ENCODE measurements around the gene PANX2. TPM values are rescaled to one million over a fixed set of nuclear protein-coding genes. Genes with fewer than 3 reads are reported as not detected.

PANX2 gene
- total and polyA plus RNA-seq, 2 experiments from 2014 or later = 2.8 to 5.1 TPM

DNA sequence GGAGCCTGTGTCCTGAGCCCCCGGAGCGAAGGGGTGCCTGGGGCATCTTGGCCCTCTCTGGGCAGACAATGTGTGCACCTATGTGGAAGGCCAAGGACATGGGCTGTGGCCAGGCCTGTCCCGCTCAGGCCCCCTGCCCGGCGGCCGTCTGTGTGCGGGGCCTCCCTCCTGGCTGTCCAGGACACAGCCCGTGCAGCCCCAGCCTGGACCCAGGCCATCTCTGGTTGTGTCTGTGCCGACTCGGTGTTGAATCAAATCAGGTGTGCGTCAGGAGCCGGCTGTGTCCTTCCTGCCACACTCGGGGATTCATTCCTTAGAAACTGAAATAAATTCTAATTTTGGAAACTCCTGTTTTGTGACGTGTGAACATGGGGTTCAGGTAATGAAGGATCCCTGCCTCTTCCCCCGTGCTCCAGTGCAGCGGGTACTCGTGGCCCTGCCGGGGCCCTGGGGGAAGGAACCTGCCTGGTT lies 28.8 kb downstream of the PANX2 start:
- Histone ChIP-seq H3K4me3 (peak overlapping the region; percentile 72), H2AFZ (no peak overlapping the region), H3K4me1 (ENCODE audit: insufficient read depth) (peaks cover 8% of the 10 kb centered on the region; the same call in 1 of the 2 replicates), H3F3A (replicated peaks; ENCODE audit: low read depth) (peaks cover 14% of the 10 kb centered on the region), H3K79me2 (replicated peaks; ENCODE audit: insufficient read depth) (peaks cover 21% of the 10 kb centered on the region), H3K27ac (ENCODE audit: low read depth) (no peak overlapping the region; the same call in 1 of the 2 replicates), H3K27me3 (ENCODE audit: insufficient read depth) (peaks cover 9% of the 10 kb centered on the region; the same call in 1 of the 2 replicates), H3K36me3 (ENCODE audit: insufficient read depth) (no peaks in the 10 kb centered on the region; the same call in 1 of the 2 replicates), H4K20me1 (replicated peaks; ENCODE audit: insufficient read depth) (peaks cover 17% of the 10 kb centered on the region), H3K9me2 (ENCODE audit: insufficient read depth) (no peaks in the 10 kb centered on the region), H3K4me2 (peak overlapping the region; percentile 87)
- H3K4me3 Mint-ChIP-seq = peak overlapping the region; percentile 69
- TF ChIP-seq ZNF331 (CRISPR knock-in tag; IDR thresholded peaks at IDR 0.05; ENCODE audit: low read depth) (no peak), CTCF (conservative IDR thresholded peaks at IDR 0.05; ENCODE audit: low read depth in 2 of 2) (no peak), ZNF114 (CRISPR knock-in tag; IDR thresholded peaks at IDR 0.05) (no peak), POLR2AphosphoS5 (IDR thresholded peaks at IDR 0.05; ENCODE audit: low read depth) (no peak), ETS1 (IDR thresholded peaks at IDR 0.05) (no peak), NANOG (IDR thresholded peaks at IDR 0.05; ENCODE audit: borderline replicate concordance) (no peak), STAT1 (IDR thresholded peaks at IDR 0.05; ENCODE audit: unreplicated experiment) (no peak), ZNF462 (CRISPR knock-in tag; IDR thresholded peaks at IDR 0.05) (no peak), EZH2phosphoT487 (IDR thresholded peaks at IDR 0.05; ENCODE audit: unreplicated experiment) (no peak), JUNB (IDR thresholded peaks at IDR 0.05; ENCODE audit: unreplicated experiment) (no peak), CREB1 (CRISPR knock-in tag; IDR thresholded peaks at IDR 0.05; ENCODE audit: low read depth) (no peak), EZH2 (IDR thresholded peaks at IDR 0.05; ENCODE audit: low read depth, unreplicated experiment) (no peak)
- TF ChIP-seq, protein P1, sequence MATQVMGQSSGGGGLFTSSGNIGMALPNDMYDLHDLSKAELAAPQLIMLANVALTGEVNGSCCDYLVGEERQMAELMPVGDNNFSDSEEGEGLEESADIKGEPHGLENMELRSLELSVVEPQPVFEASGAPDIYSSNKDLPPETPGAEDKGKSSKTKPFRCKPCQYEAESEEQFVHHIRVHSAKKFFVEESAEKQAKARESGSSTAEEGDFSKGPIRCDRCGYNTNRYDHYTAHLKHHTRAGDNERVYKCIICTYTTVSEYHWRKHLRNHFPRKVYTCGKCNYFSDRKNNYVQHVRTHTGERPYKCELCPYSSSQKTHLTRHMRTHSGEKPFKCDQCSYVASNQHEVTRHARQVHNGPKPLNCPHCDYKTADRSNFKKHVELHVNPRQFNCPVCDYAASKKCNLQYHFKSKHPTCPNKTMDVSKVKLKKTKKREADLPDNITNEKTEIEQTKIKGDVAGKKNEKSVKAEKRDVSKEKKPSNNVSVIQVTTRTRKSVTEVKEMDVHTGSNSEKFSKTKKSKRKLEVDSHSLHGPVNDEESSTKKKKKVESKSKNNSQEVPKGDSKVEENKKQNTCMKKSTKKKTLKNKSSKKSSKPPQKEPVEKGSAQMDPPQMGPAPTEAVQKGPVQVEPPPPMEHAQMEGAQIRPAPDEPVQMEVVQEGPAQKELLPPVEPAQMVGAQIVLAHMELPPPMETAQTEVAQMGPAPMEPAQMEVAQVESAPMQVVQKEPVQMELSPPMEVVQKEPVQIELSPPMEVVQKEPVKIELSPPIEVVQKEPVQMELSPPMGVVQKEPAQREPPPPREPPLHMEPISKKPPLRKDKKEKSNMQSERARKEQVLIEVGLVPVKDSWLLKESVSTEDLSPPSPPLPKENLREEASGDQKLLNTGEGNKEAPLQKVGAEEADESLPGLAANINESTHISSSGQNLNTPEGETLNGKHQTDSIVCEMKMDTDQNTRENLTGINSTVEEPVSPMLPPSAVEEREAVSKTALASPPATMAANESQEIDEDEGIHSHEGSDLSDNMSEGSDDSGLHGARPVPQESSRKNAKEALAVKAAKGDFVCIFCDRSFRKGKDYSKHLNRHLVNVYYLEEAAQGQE (IDR thresholded peaks at IDR 0.05; ENCODE audit: unreplicated experiment) = no peak
- ATAC-seq = no peak; the same call in 2 of the 3 replicates
- H3K4me1 Mint-ChIP-seq = peaks cover 12% of the 10 kb centered on the region
- no peak for DNase-seq (ENCODE audit: low spot score)
- H3K27me3 Mint-ChIP-seq (ENCODE audit: insufficient read depth, low read depth, poor library complexity) = peaks cover 8% of the 10 kb centered on the region
- H3K36me3 Mint-ChIP-seq (ENCODE audit: low read depth) = peaks cover 20% of the 10 kb centered on the region
- H3K27ac Mint-ChIP-seq = no peak overlapping the region
- H3K9me3 Mint-ChIP-seq = peaks cover 6% of the 10 kb centered on the region; the same call in 1 of the 3 replicates
